HTERT RPE-1 (cell line): Measurements from ENCODE around the gene OCRL.

Experiments used
- in situ Hi-C: fragments of 300-500 bp; cut with MboI; formaldehyde crosslinking; loops from 4 replicates; pipeline ENCODE4 v1.14.3; 2020; ENCODE audit warnings: low sequenced_read_pairs

The OCRL gene

DNA sequence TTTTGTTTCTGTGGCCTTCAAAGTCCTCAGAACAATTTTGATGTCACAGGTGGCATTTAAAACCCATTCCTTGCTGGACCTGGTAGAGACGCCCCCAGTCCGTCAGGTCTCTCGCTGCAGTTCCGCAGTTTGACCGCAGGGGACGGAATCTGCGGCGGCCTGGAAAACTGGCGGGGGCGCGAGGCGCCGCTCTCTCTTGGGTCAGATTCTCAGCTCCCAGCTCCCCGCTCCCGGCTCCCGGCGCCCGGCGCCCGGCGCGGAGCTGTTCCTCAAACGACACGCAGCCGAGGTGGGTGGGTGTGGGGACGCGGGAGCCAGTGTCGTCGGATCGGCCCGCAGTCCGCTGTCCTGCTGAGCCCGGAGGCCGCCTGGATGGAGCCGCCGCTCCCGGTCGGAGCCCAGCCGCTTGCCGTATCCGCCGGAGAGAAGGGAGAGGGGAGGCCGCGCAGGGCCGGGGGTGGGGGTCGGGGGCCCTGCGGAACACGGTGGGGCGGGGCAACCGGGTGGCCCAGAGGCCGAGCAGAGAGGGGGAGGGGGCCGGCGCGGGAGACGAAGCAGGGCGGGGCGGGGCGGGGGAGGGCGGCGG, at the start of gene OCRL:
Gene OCRL (plus strand): TSS at position 192 of the 586 bp plus-strand sequence. CDS start 181 bp downstream, at position 373.
- in situ Hi-C loops = no loop called here

GRCh38 chrX:129490330-129490729, 49.7 kb upstream of the OCRL start:
- in situ Hi-C loops = no loop called here

- in situ Hi-C loops = no loop called here
These were observed 46.4 kb upstream of the OCRL start for GRCh38 chrX:129493643-129494042.

DNA sequence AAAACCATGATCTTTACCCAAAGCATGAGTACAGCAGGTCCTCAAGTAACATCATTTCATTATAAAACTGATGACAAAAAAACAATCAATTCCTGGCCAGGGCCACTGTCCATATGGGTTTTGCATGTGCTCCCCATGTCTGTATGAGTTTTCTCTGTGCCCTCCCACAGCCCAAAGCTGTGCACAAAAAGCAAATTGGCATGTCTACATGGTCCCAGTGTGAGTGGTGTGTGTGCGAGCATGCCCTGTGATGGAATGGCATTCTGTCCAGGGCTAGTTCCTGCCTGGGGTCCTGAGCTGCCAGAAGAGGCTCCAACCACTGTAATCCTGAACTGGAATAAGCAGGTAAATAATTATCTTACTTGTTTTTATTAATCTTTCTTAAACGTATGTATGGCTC, 45.2 kb upstream of the OCRL start:
- in situ Hi-C loops = no loop called here

GRCh38 chrX:129495900-129496299, 44.2 kb upstream of the OCRL start:
- in situ Hi-C loops = no loop called here

- in situ Hi-C loops = no loop called here
These were observed 43.4 kb upstream of the OCRL start for GRCh38 chrX:129496625-129497024.

- in situ Hi-C loops = no loop called here
These were observed 42.8 kb upstream of the OCRL start for GRCh38 chrX:129497146-129497843.

- in situ Hi-C loops = no loop called here
These were observed 29.7 kb upstream of the OCRL start for GRCh38 chrX:129510331-129510730.

DNA sequence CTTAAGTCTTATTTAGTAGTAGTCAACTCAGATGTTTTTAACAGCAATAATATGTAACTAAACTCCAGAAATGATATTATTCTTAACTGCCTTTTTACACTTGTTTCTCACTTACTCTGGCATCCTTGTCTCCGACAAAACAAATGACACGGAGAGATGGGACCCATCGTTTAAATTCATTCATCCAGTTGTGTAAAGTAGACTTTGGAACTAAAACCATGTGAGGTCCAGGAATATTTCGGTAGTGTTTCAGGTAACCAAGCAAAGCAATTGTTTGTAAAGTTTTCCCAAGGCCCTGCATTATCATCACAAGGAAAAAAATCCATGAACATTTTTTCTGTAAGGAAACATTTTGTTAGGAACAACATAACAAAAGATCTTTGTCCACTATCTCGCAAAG, 28.4 kb upstream of the OCRL start:
- in situ Hi-C loops = no loop called here

- in situ Hi-C loops = no loop called here
These were observed 27.6 kb upstream of the OCRL start for GRCh38 chrX:129512409-129512808.

- in situ Hi-C loops = no loop called here
These were observed 23.7 kb upstream of the OCRL start for GRCh38 chrX:129516402-129516801.

DNA sequence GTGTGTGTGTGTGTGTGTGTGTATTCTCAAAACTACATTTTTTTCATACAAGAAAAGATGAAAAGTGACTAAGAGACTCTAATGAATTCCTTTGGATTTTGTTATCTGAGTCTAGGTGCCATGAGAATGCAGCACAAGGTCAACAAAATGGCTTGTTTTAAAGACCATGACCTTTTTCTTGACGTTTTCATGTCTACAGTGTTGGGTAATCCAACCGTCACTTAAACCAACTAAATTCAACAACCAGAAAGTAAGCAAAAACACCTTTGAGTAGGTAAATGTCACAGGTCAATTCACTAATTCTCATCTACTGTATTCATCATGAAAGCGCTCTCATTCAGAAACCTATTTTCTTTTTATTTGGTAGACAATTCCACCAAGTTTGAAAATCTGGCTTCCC, 19.9 kb upstream of the OCRL start:
- in situ Hi-C loops = no loop called here

DNA sequence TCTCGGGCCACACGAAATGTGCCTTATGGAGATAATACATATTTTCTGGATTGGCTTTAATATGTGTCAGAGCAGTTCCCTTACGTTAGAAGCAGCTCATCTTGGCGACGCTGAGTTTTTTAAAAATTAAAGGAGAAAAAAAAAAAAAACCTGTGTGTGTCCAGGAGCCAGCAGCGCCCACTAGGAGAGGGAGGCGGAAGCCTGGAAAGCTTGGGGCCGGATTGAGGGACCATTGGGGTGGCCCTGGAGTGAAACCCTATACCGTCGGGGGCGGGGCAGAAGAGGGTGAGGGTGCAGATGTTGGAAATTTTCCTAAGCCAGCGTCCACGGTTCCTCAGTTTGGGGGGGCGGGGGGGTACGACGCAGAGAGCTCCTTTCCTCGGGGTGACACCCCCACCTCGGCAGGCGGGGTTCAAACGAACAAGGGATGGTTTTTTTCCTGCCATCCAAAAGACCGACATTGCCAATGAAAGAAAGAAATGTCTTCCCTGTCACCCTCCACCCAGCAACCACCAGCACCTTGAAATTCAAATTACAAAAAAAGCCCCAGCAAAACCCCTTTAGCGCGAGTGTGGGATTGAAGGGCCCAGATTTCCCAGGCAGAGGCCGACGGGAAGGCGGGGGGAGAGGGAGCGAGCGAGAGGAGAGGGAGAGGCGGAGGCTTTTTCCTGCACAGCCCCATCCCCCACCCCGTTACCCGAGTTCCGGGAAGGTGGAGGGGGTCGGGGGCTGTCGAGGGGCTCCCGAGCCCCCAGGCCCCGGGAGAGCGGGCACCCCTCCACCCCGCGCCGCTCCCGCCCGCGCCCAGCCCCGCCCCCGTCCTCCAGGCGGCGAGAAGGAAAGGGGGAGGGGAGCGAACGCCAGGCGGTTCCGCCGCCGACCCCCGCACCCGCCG, 17.6 kb upstream of the OCRL start:
- in situ Hi-C loops = no loop called here

- in situ Hi-C loops = no loop called here
These were observed 16.8 kb upstream of the OCRL start, which contains the start of gene SMARCA1 for GRCh38 chrX:129523079-129523911. TSS of gene SMARCA1 (minus strand) at chrX:129523490. CDS start at chrX:129523370, 120 bp downstream.

- in situ Hi-C loops = no loop called here
These were observed 15.7 kb upstream of the OCRL start for GRCh38 chrX:129524250-129524850.

DNA sequence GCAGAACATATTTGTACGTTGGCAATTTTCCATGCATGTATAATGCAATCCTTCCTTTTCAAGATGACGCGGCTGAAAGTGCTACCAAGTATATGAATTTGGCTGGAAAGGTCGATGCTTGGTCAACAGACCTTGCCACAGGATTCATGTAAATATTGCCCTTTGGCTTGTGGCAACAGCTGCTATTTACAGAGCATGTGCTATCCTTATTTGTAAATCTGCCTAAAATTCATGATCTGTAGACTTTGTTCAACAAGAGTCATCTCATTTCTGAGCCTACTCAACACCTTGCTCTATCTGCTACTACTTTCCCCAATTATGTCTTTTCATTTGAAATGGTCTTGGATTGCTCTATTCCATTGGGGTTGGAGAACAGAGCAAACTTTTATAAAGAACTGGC, 14.9 kb upstream of the OCRL start:
- in situ Hi-C loops = no loop called here

DNA sequence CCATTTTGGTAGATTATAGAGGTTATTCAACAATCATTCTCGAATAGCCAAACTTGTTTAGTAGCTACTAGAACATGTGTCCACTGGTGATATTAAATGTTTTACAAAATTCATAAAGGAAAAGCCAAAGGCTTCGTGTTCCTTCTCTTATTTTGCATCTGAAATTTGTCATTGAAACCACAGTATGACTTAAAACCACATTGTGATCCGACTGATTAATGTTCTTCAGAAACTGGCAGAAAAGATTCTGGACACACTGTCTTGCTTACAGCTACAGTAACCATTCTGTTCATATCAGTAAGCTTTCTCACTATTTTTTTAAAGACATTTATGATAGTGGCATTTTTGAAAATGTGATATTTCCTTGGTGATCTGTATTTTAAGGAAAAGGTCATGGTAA, 14.2 kb upstream of the OCRL start:
- in situ Hi-C loops = no loop called here

- in situ Hi-C loops = no loop called here
These were observed 10.3 kb upstream of the OCRL start for GRCh38 chrX:129529685-129530281.

GRCh38 chrX:129530410-129530809, 9.6 kb upstream of the OCRL start:
- in situ Hi-C loops = no loop called here

DNA sequence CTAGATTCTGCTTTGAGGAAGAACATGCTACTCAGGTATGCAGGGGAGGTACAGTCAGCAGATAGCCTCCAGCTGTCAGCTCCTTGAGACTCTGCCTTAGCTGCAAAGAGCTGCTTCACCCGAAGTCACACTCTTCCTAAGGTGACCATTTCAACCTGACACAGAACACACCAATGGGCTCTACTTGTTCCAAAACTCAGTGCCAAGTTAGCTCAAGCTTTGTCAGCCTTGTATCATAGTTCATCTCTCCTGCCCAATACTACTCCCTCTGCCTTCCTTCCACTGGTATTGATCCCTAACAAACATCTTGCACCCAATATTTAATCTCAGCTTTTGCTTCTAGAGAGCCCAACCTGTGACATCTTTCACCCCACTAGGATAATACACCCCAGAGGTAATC, 8.9 kb upstream of the OCRL start:
- in situ Hi-C loops = no loop called here
